ENCODE data around the gene INPP4A.
A peak's percentile ranks its signal among the peaks of the same experiment; 100 is the strongest.

Gene INPP4A

DNA sequence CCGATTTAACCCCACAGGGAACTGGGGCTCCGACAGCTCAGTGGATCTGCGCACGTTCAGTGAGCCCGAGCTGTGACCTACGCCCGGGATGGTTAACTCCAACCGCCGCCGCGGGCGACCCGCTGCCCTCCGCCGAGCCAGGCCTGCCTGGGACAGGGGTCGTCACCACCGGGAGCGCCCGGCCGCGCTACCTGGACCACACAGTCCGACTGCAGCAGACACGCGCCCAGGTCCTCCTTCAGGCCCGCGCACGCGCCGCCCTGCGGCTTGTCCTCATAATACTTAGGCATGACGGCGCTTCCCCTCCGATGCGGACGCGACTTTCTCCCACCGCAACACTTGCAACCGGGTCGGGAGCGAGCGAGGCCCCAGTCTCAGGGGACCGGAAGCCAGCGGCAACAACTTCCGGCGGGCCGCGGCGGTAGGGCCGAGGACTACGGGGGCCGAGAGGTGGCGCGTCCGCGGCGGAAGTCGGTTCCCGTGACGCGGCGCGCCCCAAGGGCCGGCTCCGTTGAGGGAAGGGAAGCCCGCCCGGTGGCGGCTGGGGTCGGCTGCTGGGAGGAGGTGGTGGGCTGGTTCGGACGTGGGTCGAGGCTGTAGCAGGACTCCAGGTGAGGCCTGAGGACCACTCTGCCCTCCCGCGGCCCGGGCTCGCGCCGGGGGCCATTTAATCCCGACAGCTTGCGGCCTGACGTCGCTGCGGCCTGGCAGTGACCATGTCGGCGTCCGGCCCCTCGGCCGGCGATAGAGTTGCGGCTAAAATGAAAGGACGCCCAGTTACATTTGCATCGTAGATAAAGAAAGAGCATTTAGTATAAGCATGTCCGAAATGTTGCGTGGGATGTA is 163.7 kb downstream of the INPP4A start, which contains the start of the genes COA5 and UNC50:
Gene COA5 (minus strand): TSS at position 397 of the 846 bp plus-strand sequence. CDS start 107 bp downstream, at position 290.
Gene UNC50 (plus strand): TSS at position 474 of the 846 bp plus-strand sequence. CDS start 1,171 bp downstream, outside the sequence.
- DNase-seq (ENCODE audit: extremely low read depth in 1 of 2, low read depth in 1 of 2): peak; percentile 64 to 87

DNA sequence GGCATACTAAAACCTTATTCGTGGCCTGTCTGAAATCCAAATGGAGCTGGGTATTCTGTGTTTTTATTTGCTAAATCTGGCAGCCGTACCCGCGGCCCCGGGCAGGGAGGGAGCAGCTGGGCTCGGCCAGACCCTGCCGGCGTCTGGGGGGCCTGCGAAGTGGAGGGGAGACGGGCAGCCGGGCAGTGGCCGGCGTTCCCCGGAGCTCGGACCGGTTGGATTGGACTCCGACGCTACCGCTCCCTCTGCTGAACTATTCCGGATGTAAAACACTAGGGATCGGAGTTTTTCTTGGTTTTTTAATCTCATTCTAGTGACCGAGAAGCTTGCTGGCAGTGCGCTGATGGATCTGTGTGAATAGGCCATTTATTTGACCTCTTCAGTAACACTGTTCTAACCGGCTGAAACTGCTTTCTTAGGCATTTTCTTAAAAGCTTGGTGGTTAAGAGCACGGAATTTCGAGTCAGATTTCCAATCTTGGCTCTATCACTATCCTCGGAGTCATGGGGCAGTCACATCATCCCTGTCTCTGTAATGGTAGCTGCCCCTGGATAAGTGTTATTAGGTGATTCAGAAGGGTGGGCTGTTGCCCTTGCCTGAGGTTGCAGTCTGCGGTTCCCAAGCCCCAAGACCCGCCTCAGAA is 164.4 kb downstream of the INPP4A start:
- no peak for DNase-seq (ENCODE audit: extremely low read depth in 1 of 2, low read depth in 1 of 2)

DNA sequence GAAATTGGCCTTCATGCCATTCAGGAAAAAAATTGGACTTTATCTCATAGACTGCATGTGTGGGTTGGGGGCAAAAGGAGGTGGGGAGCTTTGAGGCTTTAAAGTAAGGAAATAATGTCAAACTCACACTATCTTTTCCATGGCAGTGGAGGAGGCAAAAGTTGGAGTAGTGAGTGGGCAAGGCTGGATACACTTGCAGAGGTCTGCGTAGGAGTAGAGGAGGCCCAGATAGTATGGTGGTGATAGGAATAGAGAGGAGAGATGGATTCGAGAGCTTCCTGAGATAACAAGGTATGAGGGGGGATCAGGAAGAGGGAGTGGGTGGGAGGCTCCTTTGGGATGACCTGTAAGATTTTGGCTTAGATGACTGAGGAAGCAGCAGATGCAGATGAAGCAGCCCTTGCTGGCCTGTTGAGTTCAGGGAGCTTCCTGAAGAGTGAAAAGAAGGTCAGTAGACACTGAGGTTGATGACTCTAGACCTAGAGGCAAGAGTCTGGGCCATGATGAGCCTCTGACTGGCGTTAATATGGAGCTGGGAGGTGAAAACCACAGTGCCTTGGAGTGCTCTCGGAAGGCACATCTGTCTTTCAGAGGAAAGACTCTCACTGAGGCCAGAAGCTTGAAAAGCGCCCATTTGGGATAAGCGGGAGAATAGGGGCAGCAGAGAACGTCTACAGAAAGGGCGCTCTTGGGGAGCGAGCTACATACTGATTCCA is 169.5 kb downstream of the INPP4A start:
- no peak for DNase-seq (ENCODE audit: extremely low read depth in 1 of 2, low read depth in 1 of 2)

DNA sequence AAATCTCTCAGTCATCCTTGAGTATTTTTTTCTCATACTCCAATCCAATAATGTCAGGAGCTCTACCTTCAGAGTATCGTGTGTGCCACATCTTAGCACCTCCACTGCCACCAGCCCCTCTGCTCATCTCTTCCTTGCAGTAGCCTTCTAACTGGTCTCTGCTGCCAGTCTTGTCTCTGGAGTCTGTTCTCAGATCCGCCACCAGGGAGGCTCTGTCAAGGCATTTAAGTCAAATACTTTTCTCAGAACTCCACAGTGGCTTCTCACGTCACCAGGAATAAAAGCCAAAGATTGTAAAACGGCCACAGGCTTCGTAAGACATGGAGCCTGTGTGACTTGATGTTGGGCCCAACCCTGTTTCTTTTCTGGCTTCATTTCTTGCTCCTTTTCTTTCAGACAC is 170.8 kb downstream of the INPP4A start:
- DNase-seq (ENCODE audit: extremely low read depth in 1 of 2, low read depth in 1 of 2): no peak

DNA sequence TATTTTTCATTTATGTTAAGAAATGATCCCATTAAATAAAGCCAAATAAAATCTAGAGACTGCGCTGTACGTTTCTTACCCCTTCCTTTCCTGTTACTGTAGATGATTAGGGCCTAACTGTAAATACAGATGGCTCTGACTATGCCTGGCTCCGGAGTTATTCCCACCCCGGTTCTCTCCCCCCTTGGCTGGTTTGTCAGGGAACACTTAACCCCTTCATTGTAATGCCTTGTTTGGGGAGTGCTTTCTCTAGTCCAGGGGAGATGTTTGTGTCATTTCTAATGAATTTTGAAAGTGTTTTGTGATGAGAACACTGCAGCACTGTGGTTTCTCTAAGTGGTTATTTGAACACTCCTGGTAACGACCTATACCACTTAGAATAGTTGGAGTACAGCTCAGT is 172.5 kb downstream of the INPP4A start:
- DNase-seq (ENCODE audit: extremely low read depth in 1 of 2, low read depth in 1 of 2): no peak

DNA sequence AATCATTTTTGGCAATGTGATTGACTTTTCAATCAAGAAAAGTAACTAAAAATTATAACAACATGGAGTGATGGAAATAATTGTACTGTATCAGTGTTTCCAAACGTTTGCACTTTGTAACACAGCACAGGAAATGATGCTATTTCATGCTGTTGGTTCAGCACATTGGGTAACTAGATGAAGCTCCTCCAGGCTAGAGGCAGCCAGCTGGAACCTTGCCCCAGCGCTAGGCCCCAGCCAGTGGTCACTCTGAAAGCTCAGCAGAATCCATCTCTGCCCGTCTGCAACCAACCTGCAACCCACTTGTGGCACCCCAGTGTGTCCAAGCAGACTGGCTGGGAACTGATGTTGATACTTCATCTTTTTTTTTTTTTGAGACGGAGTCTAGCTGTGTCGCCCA is 179.0 kb downstream of the INPP4A start:
- DNase-seq (ENCODE audit: extremely low read depth in 1 of 2, low read depth in 1 of 2): no peak

DNA sequence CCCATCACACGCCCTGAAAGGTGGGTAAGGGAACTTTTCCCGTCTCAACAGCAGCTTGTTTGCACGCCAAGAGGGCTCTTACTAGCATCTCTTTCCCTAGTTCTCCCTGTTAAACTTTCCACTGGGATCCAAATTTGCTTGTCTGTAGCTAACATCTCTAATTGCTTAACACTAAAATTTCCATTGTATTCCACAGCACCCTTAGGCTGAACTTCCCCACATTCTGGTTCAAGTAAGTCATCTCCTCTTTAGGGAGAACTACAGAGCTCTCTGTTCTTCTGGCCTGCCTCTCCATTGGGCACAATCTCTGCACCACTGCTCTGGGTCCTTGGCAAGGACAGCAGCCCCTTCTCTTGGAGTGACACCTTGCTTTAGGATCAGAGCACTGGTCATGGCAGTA is 187.7 kb downstream of the INPP4A start:
- DNase-seq (ENCODE audit: extremely low read depth in 1 of 2, low read depth in 1 of 2): no peak

DNA sequence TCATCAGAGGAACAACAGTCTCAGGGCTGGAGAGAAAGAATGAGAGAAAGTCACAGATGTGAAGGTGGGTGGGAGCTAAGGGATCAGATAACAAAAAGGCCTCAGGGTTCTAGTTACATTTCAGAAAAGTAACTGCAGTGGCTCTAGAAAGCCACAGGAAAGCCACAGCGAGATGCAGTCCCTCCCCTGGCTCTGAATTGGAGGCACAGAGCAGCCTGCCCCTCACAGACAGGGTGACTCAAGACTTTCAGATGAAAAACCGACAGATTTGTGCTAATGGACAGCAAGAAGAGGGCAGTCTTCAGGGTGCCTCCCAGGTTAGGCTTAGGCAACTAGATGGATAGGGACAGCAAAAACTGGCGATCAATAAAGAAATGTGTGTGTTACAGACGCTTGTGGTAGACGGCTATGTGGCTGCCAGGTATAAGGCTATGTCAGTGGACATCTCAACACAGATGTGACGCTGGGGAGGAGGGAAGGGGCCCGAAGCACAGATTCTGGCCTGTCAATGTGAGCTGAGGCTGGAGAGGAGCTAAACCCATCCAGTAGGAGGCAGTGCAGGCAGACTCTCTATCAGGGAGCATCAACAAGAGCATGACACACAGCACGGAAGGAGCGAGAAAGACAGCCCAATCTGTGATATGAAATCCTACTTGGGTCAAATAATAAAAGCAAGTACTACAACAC is 189.9 kb downstream of the INPP4A start:
- DNase-seq (ENCODE audit: extremely low read depth in 1 of 2, low read depth in 1 of 2): peak in 1 of 2 donors; percentile 20

DNA sequence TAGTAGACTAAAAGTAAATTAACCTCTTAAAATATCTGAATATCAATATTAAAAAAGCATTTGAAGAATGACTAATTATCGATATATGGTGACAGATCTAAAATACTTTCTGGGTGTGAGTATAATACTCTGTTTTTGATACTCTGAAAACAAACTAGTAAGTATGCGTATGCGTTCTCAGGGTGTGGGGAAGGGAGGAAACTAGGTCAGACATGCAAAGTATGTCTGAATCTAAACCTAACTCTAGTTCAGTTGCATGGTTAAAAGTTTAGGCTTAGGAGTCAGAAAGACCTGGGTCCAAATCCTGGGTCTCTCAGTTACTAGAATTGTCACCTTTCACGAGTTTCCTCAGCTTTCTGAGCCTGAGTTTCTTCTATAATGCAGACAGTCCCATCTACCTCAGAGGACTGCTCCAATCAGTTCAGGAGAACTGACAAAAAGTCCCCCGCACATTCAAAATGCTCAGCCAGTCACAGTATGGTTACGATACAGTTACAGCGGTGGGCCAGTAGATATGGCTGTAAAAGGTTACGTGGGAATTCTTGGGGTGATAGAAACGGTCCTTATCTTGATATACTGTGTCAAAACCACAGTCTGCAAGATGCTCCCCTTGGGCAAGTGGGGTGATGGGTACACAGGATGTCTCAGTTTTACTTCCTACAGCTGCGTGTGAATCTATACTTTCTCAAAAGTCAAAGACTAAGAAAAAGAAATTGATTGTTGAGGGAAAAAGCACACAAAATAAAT is 192.9 kb downstream of the INPP4A start:
- peak in 1 of 2 donors; percentile 19 for DNase-seq (ENCODE audit: extremely low read depth in 1 of 2, low read depth in 1 of 2)

DNA sequence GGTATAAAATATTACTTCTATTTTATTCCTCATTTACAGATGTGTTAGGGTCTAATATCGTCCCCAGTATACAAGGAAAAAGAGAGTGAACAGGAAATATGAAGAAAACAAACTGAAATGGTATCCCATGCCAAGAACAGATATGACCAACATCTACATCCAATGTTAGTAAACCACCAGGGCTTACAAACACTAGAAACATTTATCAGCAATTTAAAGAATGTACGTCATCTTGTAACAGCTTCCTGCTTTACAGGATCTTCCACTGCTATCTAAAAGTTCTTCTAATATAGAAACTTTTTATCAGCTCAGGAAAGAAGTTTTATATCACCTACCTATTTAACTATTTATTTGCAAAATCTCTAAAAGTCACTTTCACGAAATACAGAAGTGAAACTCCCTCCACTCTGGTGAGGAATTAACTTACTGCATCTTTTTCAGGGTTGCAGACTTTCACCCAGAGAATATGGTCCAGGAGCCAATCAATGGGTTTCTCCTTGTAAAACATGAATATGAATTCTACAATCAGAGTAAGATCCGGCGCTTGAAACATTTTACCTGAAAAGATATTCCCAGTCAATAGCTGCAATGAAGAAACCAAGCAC is 198.9 kb downstream of the INPP4A start:
- DNase-seq (ENCODE audit: extremely low read depth in 1 of 2, low read depth in 1 of 2): no peak
